HAP-1 (cell line): ENCODE results near the gene PRR5L.

Source experiments
- DNase-seq, 2 experiments: peaks; one replicate each; pipeline ENCODE4 v3.0.0-alpha.2; 2016 to 2020; ENCODE audit warnings: low spot score in 2 of 2
- H3K27me3 ChIP-seq: fragments of 250-450 bp; sonication (Bioruptor Pico); 2 replicates; pipeline ENCODE4 v1.5.1; 2020; ENCODE audit warnings: low read depth, mild to moderate bottlenecking, moderate library complexity
- H3K36me3 ChIP-seq: fragments of 250-450 bp; sonication (Bioruptor Pico); replicated peaks from 2 replicates; pipeline ENCODE4 v1.5.1; 2020; ENCODE audit warnings: mild to moderate bottlenecking
- H3K4me1 ChIP-seq: fragments of 250-450 bp; sonication (Bioruptor Pico); 2 replicates; pipeline ENCODE4 v1.5.1; 2020; ENCODE audit warnings: mild to moderate bottlenecking
- H3K4me3 ChIP-seq: fragments of 250-450 bp; sonication (Bioruptor Pico); 2 replicates; pipeline ENCODE4 v1.5.1; 2020; ENCODE audit warnings: mild to moderate bottlenecking, moderate library complexity
- H3K9me3 ChIP-seq: fragments of 250-450 bp; sonication (Bioruptor Pico); 2 replicates; pipeline ENCODE4 v1.5.1; 2020; ENCODE audit warnings: mild to moderate bottlenecking, moderate library complexity
- in situ Hi-C: fragments of 300-500 bp; cut with MboI; formaldehyde crosslinking; loops from 3 replicates; pipeline ENCODE4 v1.14.3; 2020; ENCODE audit warnings: low sequenced_read_pairs, inconsistent platforms, mixed read lengths

PRR5L gene

GRCh38 chr11:36390963-36391471 lies 94.9 kb downstream of the PRR5L start:
- H3K27me3 ChIP-seq: no peaks in the 10 kb centered on the region
- in situ Hi-C loops: no loop called here
- DNase-seq: no peak
- H3K4me3 ChIP-seq: no peak overlapping the region
- H3K9me3 ChIP-seq: no peaks in the 10 kb centered on the region
- H3K4me1 ChIP-seq: no peaks in the 10 kb centered on the region
- H3K36me3 ChIP-seq: no peaks in the 10 kb centered on the region

DNA sequence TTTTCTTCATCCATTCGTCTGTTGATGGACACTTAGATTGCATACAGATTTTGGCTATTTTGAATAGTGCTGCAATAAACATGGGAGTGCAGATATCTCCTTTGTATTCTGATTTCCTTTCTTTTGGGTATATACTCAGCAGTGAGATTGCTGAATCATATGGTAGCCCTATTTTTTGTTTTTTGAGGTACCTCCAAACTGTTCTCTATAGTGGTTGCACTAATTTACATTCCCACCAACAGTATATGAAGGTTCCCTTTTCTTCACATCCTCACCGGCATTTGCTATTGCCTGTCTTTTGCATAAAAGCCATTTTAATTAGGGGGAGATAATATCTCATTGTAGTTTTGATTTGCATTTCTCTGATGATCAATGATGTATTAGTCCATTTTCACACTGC lies 96.1 kb downstream of the PRR5L start:
- H3K36me3 ChIP-seq: no peaks in the 10 kb centered on the region
- in situ Hi-C loops: no loop called here
- DNase-seq: no peak
- no peaks in the 10 kb centered on the region for H3K4me1 ChIP-seq
- no peak overlapping the region for H3K4me3 ChIP-seq
- H3K27me3 ChIP-seq: no peaks in the 10 kb centered on the region
- H3K9me3 ChIP-seq: no peaks in the 10 kb centered on the region

DNA sequence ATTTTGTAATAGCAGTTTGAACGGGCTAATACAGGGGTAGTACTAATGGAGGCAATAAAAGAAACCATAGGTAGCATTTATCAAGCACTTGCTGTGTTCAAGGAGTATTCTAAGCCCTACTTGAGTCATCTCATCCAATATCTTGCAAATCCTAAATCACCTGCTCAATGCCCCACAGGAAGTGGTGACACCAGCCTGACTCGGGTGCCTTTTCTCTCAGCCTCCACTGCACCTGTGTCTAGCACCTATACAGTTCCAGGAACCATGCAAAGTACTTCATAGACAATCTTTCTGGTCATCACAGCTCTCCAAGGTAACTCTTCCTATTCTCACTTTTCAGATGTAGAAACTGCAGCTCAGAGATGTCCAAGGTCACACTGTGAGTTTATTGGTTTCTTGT lies 98.0 kb downstream of the PRR5L start:
- no peaks in the 10 kb centered on the region for H3K27me3 ChIP-seq
- no peaks in the 10 kb centered on the region for H3K4me1 ChIP-seq
- no peaks in the 10 kb centered on the region for H3K36me3 ChIP-seq
- no peak for DNase-seq
- H3K4me3 ChIP-seq: no peak overlapping the region
- no peaks in the 10 kb centered on the region for H3K9me3 ChIP-seq
- in situ Hi-C loops: no loop called here

DNA sequence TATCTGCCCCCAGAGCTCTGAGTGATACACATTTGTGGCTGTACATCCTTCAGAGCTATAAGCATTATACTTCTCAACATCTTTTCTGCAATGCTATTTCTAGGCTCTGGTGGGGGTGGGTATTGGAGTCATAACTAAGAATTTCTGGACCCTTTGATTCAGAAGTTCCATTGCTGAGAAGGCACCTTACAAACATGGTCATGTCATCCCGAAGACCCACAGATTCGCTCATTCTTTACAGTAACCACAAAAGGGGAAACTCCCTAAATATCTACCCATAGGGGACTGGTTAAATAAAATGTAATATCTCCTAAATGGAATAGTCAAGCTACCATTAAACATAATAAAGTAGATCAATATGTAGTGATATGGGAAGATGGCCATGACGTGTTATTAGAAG lies 98.8 kb downstream of the PRR5L start:
- Histone ChIP-seq H3K9me3 (no peaks in the 10 kb centered on the region), H3K4me3 (no peak overlapping the region), H3K4me1 (no peaks in the 10 kb centered on the region), H3K36me3 (no peaks in the 10 kb centered on the region), H3K27me3 (no peaks in the 10 kb centered on the region)
- in situ Hi-C loops: no loop called here
- DNase-seq: no peak

GRCh38 chr11:36395978-36396736 lies 100.1 kb downstream of the PRR5L start:
- H3K36me3 ChIP-seq: no peaks in the 10 kb centered on the region
- DNase-seq: no peak
- in situ Hi-C loops: no loop called here

GRCh38 chr11:36398231-36398953 lies 102.3 kb downstream of the PRR5L start:
- H3K36me3 ChIP-seq: no peaks in the 10 kb centered on the region
- no peak for DNase-seq
- in situ Hi-C loops: no loop called here

More at GRCh38 chr11:36395978-36396736, 100.1 kb downstream of the PRR5L start:
- no peaks in the 10 kb centered on the region for H3K9me3 ChIP-seq
- no peaks in the 10 kb centered on the region for H3K27me3 ChIP-seq
- no peaks in the 10 kb centered on the region for H3K4me1 ChIP-seq
- no peak overlapping the region for H3K4me3 ChIP-seq

DNA sequence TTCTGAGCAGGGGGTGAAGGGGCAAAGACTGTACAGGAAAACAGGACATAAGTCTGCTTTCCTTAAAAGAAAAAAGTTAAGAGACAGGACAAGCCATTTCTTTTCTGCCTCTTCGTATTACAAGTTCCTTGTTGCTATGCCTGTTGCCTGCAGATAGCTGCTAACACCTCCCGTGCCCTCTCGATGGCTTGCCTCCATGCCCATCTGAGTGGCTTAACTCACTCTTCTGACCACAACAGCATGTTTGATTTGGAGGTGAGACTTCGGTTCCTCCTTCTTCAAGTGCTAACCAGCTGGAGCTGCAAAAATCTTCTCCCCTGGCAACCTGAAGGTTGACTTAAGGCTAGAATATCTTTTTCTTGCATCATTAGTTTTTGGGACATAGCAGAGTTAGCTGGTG lies 103.1 kb downstream of the PRR5L start:
- no peak for DNase-seq
- no peak overlapping the region for H3K4me3 ChIP-seq
- no peaks in the 10 kb centered on the region for H3K9me3 ChIP-seq
- no peaks in the 10 kb centered on the region for H3K27me3 ChIP-seq
- no peaks in the 10 kb centered on the region for H3K4me1 ChIP-seq
- H3K36me3 ChIP-seq: no peaks in the 10 kb centered on the region
- in situ Hi-C loops: no loop called here

More at GRCh38 chr11:36398231-36398953, 102.3 kb downstream of the PRR5L start:
- H3K27me3 ChIP-seq: no peaks in the 10 kb centered on the region
- no peaks in the 10 kb centered on the region for H3K9me3 ChIP-seq
- no peaks in the 10 kb centered on the region for H3K4me1 ChIP-seq
- no peak overlapping the region for H3K4me3 ChIP-seq

- no peaks in the 10 kb centered on the region for H3K27me3 ChIP-seq
- in situ Hi-C loops: no loop called here
These were observed 103.7 kb downstream of the PRR5L start for GRCh38 chr11:36399745-36400144.

DNA sequence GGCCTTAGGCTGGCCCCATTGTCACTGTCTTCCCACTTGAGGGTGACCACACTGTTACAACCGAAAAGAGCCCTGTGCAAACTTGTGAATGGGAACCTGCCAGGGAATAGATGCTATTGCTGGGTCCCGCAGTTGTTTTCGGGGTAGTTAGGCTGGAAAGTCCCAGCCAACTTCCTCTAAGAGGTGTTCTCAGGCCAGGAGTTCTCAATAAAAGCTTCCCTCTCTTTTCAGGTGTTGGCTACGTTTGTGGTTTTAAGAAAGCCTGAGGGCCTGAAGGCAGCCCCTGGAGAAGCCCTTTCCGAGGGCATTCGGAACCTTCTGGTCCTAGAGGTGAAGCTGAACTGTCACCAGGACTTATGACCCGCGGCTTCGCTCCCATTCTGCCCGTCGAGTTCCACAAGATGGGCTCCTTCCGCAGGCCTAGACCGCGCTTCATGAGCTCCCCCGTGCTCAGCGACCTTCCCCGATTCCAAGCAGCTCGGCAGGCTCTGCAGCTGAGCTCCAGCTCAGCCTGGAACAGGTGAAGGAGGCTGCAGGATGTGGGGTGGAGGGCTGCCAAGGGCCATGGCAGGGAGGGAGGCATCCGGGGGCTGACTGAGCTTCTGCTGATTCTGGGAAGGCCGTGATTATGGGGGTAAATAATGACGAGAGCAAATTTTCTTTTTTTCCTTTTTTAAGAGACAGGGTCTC lies 104.8 kb downstream of the PRR5L start:
- DNase-seq: no peak
- H3K9me3 ChIP-seq: no peaks in the 10 kb centered on the region
- no peaks in the 10 kb centered on the region for H3K36me3 ChIP-seq
- no peaks in the 10 kb centered on the region for H3K4me1 ChIP-seq
- no peaks in the 10 kb centered on the region for H3K27me3 ChIP-seq
- H3K4me3 ChIP-seq: no peak overlapping the region
- in situ Hi-C loops: no loop called here

More at GRCh38 chr11:36399745-36400144, 103.7 kb downstream of the PRR5L start:
- H3K9me3 ChIP-seq: no peaks in the 10 kb centered on the region
- no peak for DNase-seq
- H3K4me1 ChIP-seq: no peaks in the 10 kb centered on the region
- H3K36me3 ChIP-seq: no peaks in the 10 kb centered on the region
- H3K4me3 ChIP-seq: no peak overlapping the region

GRCh38 chr11:36402568-36403170 lies 106.6 kb downstream of the PRR5L start:
- H3K27me3 ChIP-seq: no peaks in the 10 kb centered on the region
- in situ Hi-C loops: no loop called here
- no peak overlapping the region for H3K4me3 ChIP-seq
- no peaks in the 10 kb centered on the region for H3K4me1 ChIP-seq
- no peaks in the 10 kb centered on the region for H3K9me3 ChIP-seq
- DNase-seq: no peak
- no peaks in the 10 kb centered on the region for H3K36me3 ChIP-seq

DNA sequence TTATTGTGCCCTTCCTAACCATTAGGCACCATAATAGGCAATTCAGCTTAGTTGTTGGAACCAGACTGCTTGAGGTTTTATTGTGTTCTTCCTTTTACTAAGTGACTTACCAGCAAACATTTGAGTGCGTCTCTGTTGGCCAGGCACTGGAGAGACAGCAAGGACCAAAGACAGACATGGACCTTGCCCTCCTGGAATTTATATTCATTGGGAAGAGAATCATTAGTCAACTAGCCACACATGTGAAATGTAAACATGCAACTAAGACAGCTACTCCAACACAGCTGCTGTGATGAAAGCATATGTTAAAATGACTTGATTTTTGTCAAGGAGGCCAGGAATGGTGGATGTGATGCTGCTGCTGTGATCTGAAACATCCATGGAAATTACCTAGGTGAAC lies 107.6 kb downstream of the PRR5L start:
- DNase-seq: no peak
- no peaks in the 10 kb centered on the region for H3K4me1 ChIP-seq
- H3K27me3 ChIP-seq: no peaks in the 10 kb centered on the region
- H3K9me3 ChIP-seq: no peaks in the 10 kb centered on the region
- no peak overlapping the region for H3K4me3 ChIP-seq
- no peaks in the 10 kb centered on the region for H3K36me3 ChIP-seq
- in situ Hi-C loops: no loop called here

DNA sequence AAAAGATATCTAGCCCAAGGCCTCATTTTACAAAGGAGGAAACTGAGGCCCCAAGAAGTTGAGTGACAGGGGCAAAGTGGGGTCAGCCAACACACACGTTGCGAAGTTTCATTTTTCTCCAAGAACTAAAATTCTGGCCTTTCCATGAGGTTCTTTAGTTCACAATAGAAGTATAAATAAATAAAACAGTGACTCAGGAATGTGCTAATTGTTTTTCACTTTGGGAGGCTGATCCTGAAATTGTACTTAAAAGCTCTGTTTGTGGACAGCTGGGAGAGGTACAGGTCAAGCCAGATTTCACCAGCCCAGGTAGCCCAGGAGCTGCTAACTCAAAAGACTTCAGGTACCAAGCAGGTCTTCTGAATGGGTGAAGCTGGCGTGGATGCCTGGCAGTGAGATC lies 108.7 kb downstream of the PRR5L start:
- in situ Hi-C loops: no loop called here

GRCh38 chr11:36405585-36406367 lies 109.7 kb downstream of the PRR5L start:
- no peak for DNase-seq
- Histone ChIP-seq H3K27me3 (no peaks in the 10 kb centered on the region), H3K4me1 (no peaks in the 10 kb centered on the region), H3K36me3 (no peaks in the 10 kb centered on the region), H3K4me3 (no peak overlapping the region), H3K9me3 (no peaks in the 10 kb centered on the region)
- in situ Hi-C loops: no loop called here

More for the DNA sequence above, 108.7 kb downstream of the PRR5L start:
- DNase-seq: no peak
- no peak overlapping the region for H3K4me3 ChIP-seq
- no peaks in the 10 kb centered on the region for H3K36me3 ChIP-seq
- H3K9me3 ChIP-seq: no peaks in the 10 kb centered on the region
- H3K4me1 ChIP-seq: no peaks in the 10 kb centered on the region
- no peaks in the 10 kb centered on the region for H3K27me3 ChIP-seq
